Neuronal stem cell (in vitro differentiated cells): ENCODE results near the gene UQCRFS1.
"Not testable (repeated sequence)": the region's sequence is repeated elsewhere in the genome, so short reads cannot be mapped to it uniquely, and the experiment has no call there.

Experiments used
- DNase-seq: peaks from one replicate; pipeline ENCODE4 v3.0.0-alpha.2; 2013; ENCODE audit warnings: low spot score
- H2AFZ ChIP-seq: one replicate; pipeline ENCODE4 v1.6.1; 2013; ENCODE audit warnings: mild to moderate bottlenecking, low read length, inconsistent platforms
- H2AK5ac ChIP-seq: 2 replicates; pipeline ENCODE4 v1.6.1; 2013; ENCODE audit warnings: low read depth, mild to moderate bottlenecking, inconsistent platforms, low read length, moderate library complexity, mixed read lengths
- H2BK120ac ChIP-seq: 2 replicates; pipeline ENCODE4 v1.6.1; 2013; ENCODE audit warnings: low read depth, mild to moderate bottlenecking, inconsistent platforms, low read length, moderate library complexity, mixed read lengths
- H2BK12ac ChIP-seq: one replicate; pipeline ENCODE4 v1.6.1; 2013; ENCODE audit warnings: low read length, inconsistent platforms
- H2BK15ac ChIP-seq: 2 replicates; pipeline ENCODE4 v1.6.1; 2013; ENCODE audit warnings: mild to moderate bottlenecking, low read length, inconsistent platforms, mixed read lengths
- H2BK5ac ChIP-seq: one replicate; pipeline ENCODE4 v1.6.1; 2013; ENCODE audit warnings: inconsistent platforms, mild to moderate bottlenecking, low read length, moderate library complexity
- H3K14ac ChIP-seq: one replicate; pipeline ENCODE4 v1.6.1; 2013; ENCODE audit warnings: low read length, inconsistent platforms
- H3K18ac ChIP-seq: 2 replicates; pipeline ENCODE4 v1.6.1; 2013; ENCODE audit warnings: low read length, inconsistent platforms
- H3K23ac ChIP-seq: 2 replicates; pipeline ENCODE4 v1.6.1; 2013; ENCODE audit warnings: low read depth, mild to moderate bottlenecking, mixed read lengths, low read length, inconsistent platforms; ENCODE audit not compliant: poor library complexity
- H3K27ac ChIP-seq: replicated peaks from 3 replicates; pipeline ENCODE4 v1.5.1; 2013; ENCODE audit warnings: low read length, inconsistent platforms
- H3K27me3 ChIP-seq, 3 experiments: 2 replicates each; pipeline ENCODE4 v1.6.1; 2013; ENCODE audit warnings: low read length in 3 of 3, mild to moderate bottlenecking in 2 of 3, inconsistent platforms in 1 of 3, low read depth in 1 of 3, mixed read lengths in 1 of 3, moderate library complexity in 1 of 3; ENCODE audit not compliant: control insufficient read depth in 3 of 3, insufficient read depth in 3 of 3
- H3K36me3 ChIP-seq, 2 donors: replicated peaks in 1 of 2; 2 replicates each; pipeline ENCODE4 v1.6.1; 2013; ENCODE audit warnings: low read length in 2 of 2; ENCODE audit not compliant: control insufficient read depth in 2 of 2, insufficient read depth in 2 of 2
- H3K4ac ChIP-seq: 2 replicates; pipeline ENCODE4 v1.6.1; 2013; ENCODE audit warnings: inconsistent platforms, mild to moderate bottlenecking, low read length, moderate library complexity
- H3K4me1 ChIP-seq, 2 donors: 1 replicate in 1 of 2; 2 replicates in 1 of 2; pipeline ENCODE4 v1.6.1; 2013; ENCODE audit warnings: low read length in 2 of 2, low read depth in 1 of 2; ENCODE audit not compliant: control insufficient read depth in 2 of 2, insufficient read depth in 1 of 2
- H3K4me2 ChIP-seq: one replicate; pipeline ENCODE4 v1.6.1; 2013; ENCODE audit warnings: mild to moderate bottlenecking, low read length, inconsistent platforms; ENCODE audit not compliant: insufficient read depth, poor library complexity, severe bottlenecking
- H3K4me3 ChIP-seq, 2 donors: 2 replicates each; pipeline ENCODE4 v1.5.1; 2013; ENCODE audit warnings: low read length in 2 of 2, mild to moderate bottlenecking in 2 of 2, inconsistent platforms in 1 of 2, moderate library complexity in 1 of 2
- H3K79me1 ChIP-seq: one replicate; pipeline ENCODE4 v1.6.1; 2013; ENCODE audit warnings: low read depth, mild to moderate bottlenecking, inconsistent platforms, low read length, moderate library complexity
- H3K9ac ChIP-seq: one replicate; pipeline ENCODE4 v1.6.1; 2013; ENCODE audit warnings: mild to moderate bottlenecking, low read depth, low read length, inconsistent platforms; ENCODE audit not compliant: poor library complexity
- H3K9me3 ChIP-seq, 2 donors: replicated peaks in 1 of 2; 2 replicates each; pipeline versions ENCODE3 to v1.6.1; 2013; ENCODE audit warnings: low read length in 2 of 2, mild to moderate bottlenecking in 2 of 2, inconsistent platforms in 1 of 2, low read depth in 1 of 2, mixed read lengths in 1 of 2, moderate library complexity in 1 of 2; ENCODE audit not compliant: control insufficient read depth in 2 of 2, insufficient read depth in 1 of 2
- H4K8ac ChIP-seq: one replicate; pipeline ENCODE4 v1.6.1; 2013; ENCODE audit warnings: low read depth, mild to moderate bottlenecking, inconsistent platforms, low read length, moderate library complexity
- H4K91ac ChIP-seq: one replicate; pipeline ENCODE4 v1.6.1; 2013; ENCODE audit warnings: low read length, low read depth, mild to moderate bottlenecking, inconsistent platforms; ENCODE audit not compliant: poor library complexity
- WGBS, 2 donors: extraction: QIAGEN DNeasy Blood & Tissue Kit; methylation state at CpG; one replicate each; pipeline ENCODE4 v1.1.7; 2013; ENCODE audit warnings: missing lambda C conversion rate in 2 of 2, mixed read lengths in 1 of 2; ENCODE audit not compliant: insufficient read length in 2 of 2, insufficient replicate concordance in 1 of 2; ENCODE audit errors: extremely low coverage in 2 of 2; 5-methylcytosine and 5-hydroxymethylcytosine counted together

Gene UQCRFS1

GRCh38 chr19:29212356-29212647 lies 649 bp downstream of the UQCRFS1 start:
- Histone ChIP-seq H2AK5ac (peak overlapping the region; percentile 91), H3K4me3 (peak overlapping the region; percentile 93 to 99), H3K4me1 (peaks cover 2 to 4% of the 10 kb centered on the region in 2 donors), H3K23ac (no peak overlapping the region), H3K79me1 (no peaks in the 10 kb centered on the region), H2BK15ac (no peak overlapping the region), H3K14ac (no peak overlapping the region), H3K27me3 (peaks cover 0 to 4% (median 0%) of the 10 kb centered on the region in 3 experiments), H3K18ac (no peak overlapping the region), H4K91ac (no peak overlapping the region), H3K9ac (peak overlapping the region; percentile 75), H2BK12ac (no peak overlapping the region), H3K4ac (no peak overlapping the region), H2AFZ (peak overlapping the region; percentile 89), H3K36me3 (peaks cover 1 to 28% of the 10 kb centered on the region in 2 donors), H3K27ac (no peak overlapping the region), H2BK120ac (no peak overlapping the region), H2BK5ac (no peak overlapping the region), H4K8ac (no peak overlapping the region), H3K9me3 (peaks cover 0 to 7% of the 10 kb centered on the region in 2 donors), H3K4me2 (peak overlapping the region; percentile 76)
- WGBS, 2 donors: no CpG with 5 or more reads among the region's 7 CpGs
- no peak for DNase-seq

DNA sequence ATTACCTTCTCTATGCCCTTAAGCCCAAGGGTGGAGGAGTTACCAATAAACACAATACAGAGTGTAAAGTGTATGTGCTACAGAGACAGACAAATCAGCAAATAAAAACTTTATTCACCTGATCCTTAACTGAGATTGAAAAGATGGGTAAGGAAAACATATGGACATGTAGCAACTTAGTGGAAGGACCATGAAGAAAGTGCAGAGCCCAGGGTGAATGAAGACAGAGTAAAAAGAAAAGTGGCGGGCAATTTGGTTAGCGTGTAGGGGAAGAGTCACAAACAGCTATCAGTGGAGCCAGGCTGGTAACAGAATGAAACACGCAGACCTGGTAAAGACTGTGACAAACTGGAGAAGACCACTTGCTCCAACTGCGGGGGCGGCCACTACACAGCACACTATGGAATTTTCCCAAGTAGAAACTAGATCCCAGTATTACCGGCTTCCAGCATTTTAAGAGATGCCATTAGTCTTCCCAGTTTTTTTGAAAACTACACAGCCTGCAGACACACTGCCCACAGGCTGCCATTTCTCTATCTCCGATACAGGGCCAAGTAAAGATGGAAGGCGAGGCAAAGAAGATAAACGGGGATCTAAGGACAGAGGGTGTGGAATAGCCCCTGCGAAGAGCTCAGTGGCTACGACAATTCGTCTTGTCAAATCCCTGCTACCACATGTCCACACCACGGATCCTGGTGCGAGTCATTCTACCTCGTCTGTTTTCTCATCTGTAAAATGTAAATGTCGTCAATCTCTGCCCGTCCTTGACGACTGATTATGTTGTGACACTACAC lies 1.2 kb downstream of the UQCRFS1 start:
- Histone ChIP-seq H4K91ac (no peak overlapping the region), H2BK5ac (no peak overlapping the region), H2BK12ac (no peak overlapping the region), H3K36me3 (peaks cover 4 to 33% of the 10 kb centered on the region in 2 donors), H2AFZ (no peak overlapping the region), H3K4me1 (peaks cover 2 to 4% of the 10 kb centered on the region in 2 donors), H3K4me3 (peak overlapping the region; percentile 93 to 99), H3K4me2 (peak overlapping the region; percentile 76), H3K18ac (peak overlapping the region; percentile 23), H3K9me3 (peaks cover 0 to 7% of the 10 kb centered on the region in 2 donors), H2BK120ac (no peak overlapping the region), H3K9ac (peak overlapping the region; percentile 47), H3K27ac (no peak overlapping the region), H3K23ac (no peak overlapping the region), H2BK15ac (no peak overlapping the region), H4K8ac (no peak overlapping the region), H3K27me3 (peaks cover 0 to 2% (median 0%) of the 10 kb centered on the region in 3 experiments), H3K14ac (no peak overlapping the region), H3K4ac (no peak overlapping the region), H2AK5ac (no peak overlapping the region), H3K79me1 (no peaks in the 10 kb centered on the region)
- WGBS, 2 donors: no CpG with 5 or more reads among the region's 18 CpGs
- DNase-seq: no peak

- H2AFZ ChIP-seq, DNase-seq, H2BK120ac ChIP-seq, H2BK5ac ChIP-seq, H3K4me1 ChIP-seq, H3K23ac ChIP-seq, H3K79me1 ChIP-seq, H3K4ac ChIP-seq, H3K4me2 ChIP-seq, H2BK12ac ChIP-seq, H3K14ac ChIP-seq, H2BK15ac ChIP-seq, H3K9ac ChIP-seq, H3K9me3 ChIP-seq, H3K18ac ChIP-seq, H3K27ac ChIP-seq, H4K8ac ChIP-seq, H4K91ac ChIP-seq, H3K27me3 ChIP-seq, H2AK5ac ChIP-seq: not testable (repeated sequence)
- no CpG with 5 or more reads among the region's 3 CpGs for WGBS, 2 donors
- Histone ChIP-seq H3K4me3 (peak overlapping the region in 1 of 2 donors; percentile 93), H3K36me3 (peaks cover 7 to 40% of the 10 kb centered on the region in 2 donors)
These were observed 1.9 kb downstream of the UQCRFS1 start for GRCh38 chr19:29211041-29211440.

GRCh38 chr19:29210502-29210901 lies 2.4 kb downstream of the UQCRFS1 start:
- H2AK5ac ChIP-seq: not testable (repeated sequence)

More at GRCh38 chr19:29210502-29210901, 2.4 kb downstream of the UQCRFS1 start:
- H2BK5ac ChIP-seq, H3K14ac ChIP-seq, H3K9ac ChIP-seq, DNase-seq, H2BK12ac ChIP-seq, H3K79me1 ChIP-seq, H3K9me3 ChIP-seq, H3K4me2 ChIP-seq, H3K27me3 ChIP-seq, H3K4ac ChIP-seq, H3K4me1 ChIP-seq, H2BK120ac ChIP-seq, H3K4me3 ChIP-seq, H2BK15ac ChIP-seq, H4K8ac ChIP-seq, H3K27ac ChIP-seq, H2AFZ ChIP-seq, H3K18ac ChIP-seq, H4K91ac ChIP-seq, H3K23ac ChIP-seq: not testable (repeated sequence)
- no CpG with 5 or more reads among the region's 3 CpGs for WGBS, 2 donors
- peaks cover 7 to 46% of the 10 kb centered on the region in 2 donors for H3K36me3 ChIP-seq
